Stimulated activated naive CD4-positive, alpha-beta T cell (primary cell): ENCODE measurements around the gene CHST14.

ENCODE experiments used
- DNase-seq, 6 experiments: peaks; one replicate each; lab custom pipeline; 2025; lab: John Stamatoyannopoulos, UW

Gene CHST14

GRCh38 chr15:40489274-40490175 lies 18.7 kb downstream of the CHST14 start:
- no peak for DNase-seq

GRCh38 chr15:40493089-40493840 lies 22.5 kb downstream of the CHST14 start:
- DNase-seq = no peak

GRCh38 chr15:40495516-40495915 lies 24.7 kb downstream of the CHST14 start:
- no peak for DNase-seq

GRCh38 chr15:40498418-40498817 lies 27.6 kb downstream of the CHST14 start:
- no peak for DNase-seq

- DNase-seq = no peak
Measured at GRCh38 chr15:40498891-40499290, 28.1 kb downstream of the CHST14 start.

GRCh38 chr15:40499931-40500330 lies 29.1 kb downstream of the CHST14 start:
- DNase-seq = no peak

- no peak for DNase-seq
Measured at GRCh38 chr15:40500568-40501330, 30.0 kb downstream of the CHST14 start.

GRCh38 chr15:40501487-40501886 lies 30.7 kb downstream of the CHST14 start:
- no peak for DNase-seq

GRCh38 chr15:40506964-40507571 lies 36.3 kb downstream of the CHST14 start:
- peak; percentile 22 to 58 (median 48) for DNase-seq

GRCh38 chr15:40508216-40508615 lies 37.4 kb downstream of the CHST14 start:
- no peak for DNase-seq

GRCh38 chr15:40510201-40510600 lies 39.4 kb downstream of the CHST14 start:
- no peak for DNase-seq

GRCh38 chr15:40511093-40511471 lies 40.3 kb downstream of the CHST14 start:
- peak in 3 of 6 experiments; percentile 17 to 22 (median 20) for DNase-seq

GRCh38 chr15:40511472-40512133 lies 40.8 kb downstream of the CHST14 start:
- DNase-seq = no peak

- no peak for DNase-seq
Measured at GRCh38 chr15:40512440-40512839, 41.7 kb downstream of the CHST14 start.

- no peak for DNase-seq
Measured at GRCh38 chr15:40513609-40514008, 42.8 kb downstream of the CHST14 start.

GRCh38 chr15:40516322-40516721 lies 45.5 kb downstream of the CHST14 start:
- no peak for DNase-seq
